Liver (tissue), 9 donors: ENCODE measurements around the gene STK32C. TPM values are rescaled to one million over a fixed set of nuclear protein-coding genes. Genes with fewer than 3 reads are reported as not detected.

ENCODE experiments used
- DNase-seq: peaks from one replicate; pipeline ENCODE4 v3.0.0-alpha.2; 2017; ENCODE audit warnings: low spot score
- H3K27ac ChIP-seq, 2 donors: one replicate each; pipeline ENCODE4 v1.7.0; 2013; ENCODE audit warnings: inconsistent platforms in 2 of 2, low read length in 2 of 2, control low read depth in 1 of 2, low read depth in 1 of 2, mild to moderate bottlenecking in 1 of 2
- H3K27me3 ChIP-seq, 4 donors: one replicate each; pipeline versions ENCODE4 v1.6.1 to v1.7.0; 2013; ENCODE audit warnings: low read length in 3 of 4, inconsistent platforms in 1 of 4, mild to moderate bottlenecking in 1 of 4, moderate library complexity in 1 of 4; ENCODE audit not compliant: control insufficient read depth in 4 of 4, insufficient read depth in 4 of 4
- H3K36me3 ChIP-seq, 4 donors: one replicate each; pipeline versions ENCODE4 v1.6.1 to v1.7.0; 2013; ENCODE audit warnings: low read length in 3 of 4, mild to moderate bottlenecking in 3 of 4, low read depth in 1 of 4, moderate library complexity in 1 of 4; ENCODE audit not compliant: control insufficient read depth in 4 of 4, insufficient read depth in 3 of 4
- H3K4me1 ChIP-seq, 4 donors: one replicate each; pipeline versions ENCODE4 v1.6.1 to v1.7.0; 2013; ENCODE audit warnings: low read length in 3 of 4, mild to moderate bottlenecking in 3 of 4, moderate library complexity in 1 of 4; ENCODE audit not compliant: control insufficient read depth in 4 of 4, insufficient read depth in 4 of 4
- H3K4me3 ChIP-seq, 3 donors: one replicate each; pipeline versions ENCODE4 v1.6.1 to v1.7.0; 2013; ENCODE audit warnings: low read length in 3 of 3, control low read depth in 1 of 3, low read depth in 1 of 3, mild to moderate bottlenecking in 1 of 3
- H3K9ac ChIP-seq, 2 donors: one replicate each; pipeline ENCODE4 v1.7.0; 2013; ENCODE audit warnings: low read length in 2 of 2, mild to moderate bottlenecking in 2 of 2, moderate library complexity in 2 of 2, control low read depth in 1 of 2, low read depth in 1 of 2
- H3K9me3 ChIP-seq, 4 donors: one replicate each; pipeline versions ENCODE4 v1.6.1 to v1.7.0; 2013; ENCODE audit warnings: low read length in 3 of 4; ENCODE audit not compliant: control insufficient read depth in 4 of 4
- EGR1 ChIP-seq, 2 donors: IDR thresholded peaks; 2 replicates each; pipeline ENCODE4 v1.6.1; 2016 to 2018; ENCODE audit warnings: antibody characterized with exemption in 2 of 2, low read depth in 2 of 2
- FOXA1 ChIP-seq: IDR thresholded peaks from 2 replicates; pipeline ENCODE4 v1.6.1; 2016; ENCODE audit warnings: antibody characterized with exemption
- FOXA2 ChIP-seq: IDR thresholded peaks from 2 replicates; pipeline ENCODE4 v1.6.1; 2016; ENCODE audit warnings: antibody characterized with exemption
- GABPA ChIP-seq, 2 donors: IDR thresholded peaks in 1 of 2; conservative IDR thresholded peaks in 1 of 2; 2 replicates each; pipeline ENCODE4 v1.6.1; 2016; ENCODE audit warnings: antibody characterized with exemption in 2 of 2, mild to moderate bottlenecking in 1 of 2, moderate library complexity in 1 of 2
- HNF4A ChIP-seq, 2 donors: conservative IDR thresholded peaks; 2 replicates each; pipeline ENCODE4 v1.6.1; 2016; ENCODE audit warnings: antibody characterized with exemption in 2 of 2, mild to moderate bottlenecking in 2 of 2
- HNF4G ChIP-seq: IDR thresholded peaks from 2 replicates; pipeline ENCODE4 v1.6.1; 2016; ENCODE audit warnings: antibody characterized with exemption
- JUND ChIP-seq, 2 donors: IDR thresholded peaks; 2 replicates each; pipeline ENCODE4 v1.6.1; 2016; ENCODE audit warnings: antibody characterized with exemption in 2 of 2
- NR2F2 ChIP-seq: IDR thresholded peaks from 2 replicates; pipeline ENCODE4 v1.6.1; 2016; ENCODE audit warnings: antibody characterized with exemption
- RAD21 ChIP-seq, 2 donors: IDR thresholded peaks; 2 replicates each; pipeline ENCODE4 v1.6.1; 2016; ENCODE audit warnings: antibody characterized with exemption in 2 of 2, mild to moderate bottlenecking in 2 of 2
- RXRA ChIP-seq, 2 donors: IDR thresholded peaks; 2 replicates each; pipeline ENCODE4 v1.6.1; 2017 to 2018; ENCODE audit warnings: antibody characterized with exemption in 2 of 2, mild to moderate bottlenecking in 1 of 2
- SP1 ChIP-seq: IDR thresholded peaks from 2 replicates; pipeline ENCODE4 v1.6.1; 2018; ENCODE audit warnings: antibody characterized with exemption, mild to moderate bottlenecking
- TAF1 ChIP-seq: conservative IDR thresholded peaks from 2 replicates; pipeline ENCODE4 v1.6.1; 2016; ENCODE audit warnings: antibody characterized with exemption, mild to moderate bottlenecking
- YY1 ChIP-seq: IDR thresholded peaks from 2 replicates; pipeline ENCODE4 v1.6.1; 2016; ENCODE audit warnings: antibody characterized with exemption, mild to moderate bottlenecking
- WGBS: extraction: QIAGEN DNeasy Blood & Tissue Kit; methylation state at CpG from one replicate; pipeline ENCODE4 v1.1.7; 2013; 5-methylcytosine and 5-hydroxymethylcytosine counted together
- polyA plus RNA-seq, 2 donors: library from polyadenylated mRNA; stranded (reverse) in 1 of 2; unstranded in 1 of 2; fragments of 200-250 nt in 1 of 2; fragments of >200 nt in 1 of 2; fragmentation: Nextera tagmentation in 1 of 2; extraction: Ambion mirVana in 1 of 2; gene quantifications; one replicate each; pipeline versions ENCODE4 v1.2.1 to v1.2.3, GENCODE V29; 2013 to 2015
- total RNA-seq, 2 donors: library from RNA; depleted of rRNA; stranded (reverse); fragments of >200 nt; gene quantifications; one replicate each; pipeline ENCODE4 v1.2.3, GENCODE V29; 2014
- TF ChIP-seq, protein P1 (sequence below): IDR thresholded peaks from 2 replicates; pipeline ENCODE4 v1.6.1; 2016; ENCODE audit warnings: antibody characterized with exemption
- TF ChIP-seq, protein P2 (sequence below): IDR thresholded peaks from 2 replicates; pipeline ENCODE4 v1.6.1; 2016; ENCODE audit warnings: antibody characterized with exemption, mild to moderate bottlenecking
- TF ChIP-seq, protein P3 (sequence below): fragments of 150-350 bp; IDR thresholded peaks from 2 replicates; pipeline ENCODE4 v1.5.1; 2017; ENCODE audit warnings: improper control_type of control experiment, low read depth, low read length; ENCODE audit not compliant: missing input control
- TF ChIP-seq, protein P4 (sequence below): IDR thresholded peaks from 2 replicates; pipeline ENCODE4 v1.6.1; 2016; ENCODE audit warnings: antibody characterized with exemption
- TF ChIP-seq, protein P5 (sequence below): IDR thresholded peaks from 2 replicates; pipeline ENCODE4 v1.6.1; 2016; ENCODE audit warnings: antibody characterized with exemption
- donor health status: healthy.
- donor health status: healthy.
- donor health status: healthy.
- donor health status: healthy.
- donor health status: healthy.

STK32C gene
- total and polyA plus RNA-seq, 4 donors: 1.8 to 4.6 (median 2.2) TPM

DNA sequence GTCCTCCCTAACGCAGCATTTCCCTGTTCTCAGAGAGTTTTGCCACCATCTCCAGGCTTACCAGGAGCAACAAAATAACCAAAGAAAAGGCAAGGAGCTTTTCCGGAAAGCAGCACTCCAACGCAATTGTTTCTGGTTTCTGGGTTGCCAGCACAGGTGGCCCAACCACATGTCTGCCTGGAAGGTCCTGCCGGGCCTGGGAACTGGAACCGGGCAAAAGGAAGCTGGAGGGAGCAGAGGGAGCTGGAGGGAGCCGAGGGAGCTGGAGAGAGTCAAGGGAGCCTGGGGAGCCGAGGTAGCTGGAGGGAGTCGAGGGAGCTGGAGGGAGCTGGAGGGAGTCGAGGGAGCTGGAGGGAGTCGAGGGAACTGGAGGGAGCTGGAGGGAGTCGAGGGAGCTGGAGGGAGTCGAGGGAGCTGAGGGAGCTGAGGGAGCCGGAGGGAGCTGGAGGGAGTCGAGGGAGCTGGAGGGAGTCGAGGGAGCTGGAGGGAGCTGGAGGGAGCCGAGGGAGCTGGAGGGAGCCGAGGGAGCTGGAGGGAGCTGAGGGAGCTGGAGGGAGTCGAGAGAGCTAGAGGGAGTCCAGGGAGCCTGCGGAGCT, 54.6 kb downstream of the STK32C start:
- TF ChIP-seq FOXA1 (no peak), YY1 (no peak), RAD21 (IDR thresholded peaks at IDR 0.05) (no peak), SP1 (no peak), HNF4A (conservative IDR thresholded peaks at IDR 0.05) (no peak), EGR1 (IDR thresholded peaks at IDR 0.05; ENCODE audit: low read depth in 2 of 2) (no peak), RXRA (IDR thresholded peaks at IDR 0.05) (no peak), TAF1 (no peak), JUND (IDR thresholded peaks at IDR 0.05) (no peak), GABPA (IDR thresholded peaks at IDR 0.05 in 1 of 2, conservative IDR thresholded peaks at IDR 0.05 in 1 of 2) (no peak), HNF4G (no peak), FOXA2 (no peak), NR2F2 (no peak)
- TF ChIP-seq, protein P1, sequence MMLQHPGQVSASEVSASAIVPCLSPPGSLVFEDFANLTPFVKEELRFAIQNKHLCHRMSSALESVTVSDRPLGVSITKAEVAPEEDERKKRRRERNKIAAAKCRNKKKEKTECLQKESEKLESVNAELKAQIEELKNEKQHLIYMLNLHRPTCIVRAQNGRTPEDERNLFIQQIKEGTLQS: no peak
- TF ChIP-seq, protein P2, sequence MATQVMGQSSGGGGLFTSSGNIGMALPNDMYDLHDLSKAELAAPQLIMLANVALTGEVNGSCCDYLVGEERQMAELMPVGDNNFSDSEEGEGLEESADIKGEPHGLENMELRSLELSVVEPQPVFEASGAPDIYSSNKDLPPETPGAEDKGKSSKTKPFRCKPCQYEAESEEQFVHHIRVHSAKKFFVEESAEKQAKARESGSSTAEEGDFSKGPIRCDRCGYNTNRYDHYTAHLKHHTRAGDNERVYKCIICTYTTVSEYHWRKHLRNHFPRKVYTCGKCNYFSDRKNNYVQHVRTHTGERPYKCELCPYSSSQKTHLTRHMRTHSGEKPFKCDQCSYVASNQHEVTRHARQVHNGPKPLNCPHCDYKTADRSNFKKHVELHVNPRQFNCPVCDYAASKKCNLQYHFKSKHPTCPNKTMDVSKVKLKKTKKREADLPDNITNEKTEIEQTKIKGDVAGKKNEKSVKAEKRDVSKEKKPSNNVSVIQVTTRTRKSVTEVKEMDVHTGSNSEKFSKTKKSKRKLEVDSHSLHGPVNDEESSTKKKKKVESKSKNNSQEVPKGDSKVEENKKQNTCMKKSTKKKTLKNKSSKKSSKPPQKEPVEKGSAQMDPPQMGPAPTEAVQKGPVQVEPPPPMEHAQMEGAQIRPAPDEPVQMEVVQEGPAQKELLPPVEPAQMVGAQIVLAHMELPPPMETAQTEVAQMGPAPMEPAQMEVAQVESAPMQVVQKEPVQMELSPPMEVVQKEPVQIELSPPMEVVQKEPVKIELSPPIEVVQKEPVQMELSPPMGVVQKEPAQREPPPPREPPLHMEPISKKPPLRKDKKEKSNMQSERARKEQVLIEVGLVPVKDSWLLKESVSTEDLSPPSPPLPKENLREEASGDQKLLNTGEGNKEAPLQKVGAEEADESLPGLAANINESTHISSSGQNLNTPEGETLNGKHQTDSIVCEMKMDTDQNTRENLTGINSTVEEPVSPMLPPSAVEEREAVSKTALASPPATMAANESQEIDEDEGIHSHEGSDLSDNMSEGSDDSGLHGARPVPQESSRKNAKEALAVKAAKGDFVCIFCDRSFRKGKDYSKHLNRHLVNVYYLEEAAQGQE: no peak
- TF ChIP-seq, protein P3, sequence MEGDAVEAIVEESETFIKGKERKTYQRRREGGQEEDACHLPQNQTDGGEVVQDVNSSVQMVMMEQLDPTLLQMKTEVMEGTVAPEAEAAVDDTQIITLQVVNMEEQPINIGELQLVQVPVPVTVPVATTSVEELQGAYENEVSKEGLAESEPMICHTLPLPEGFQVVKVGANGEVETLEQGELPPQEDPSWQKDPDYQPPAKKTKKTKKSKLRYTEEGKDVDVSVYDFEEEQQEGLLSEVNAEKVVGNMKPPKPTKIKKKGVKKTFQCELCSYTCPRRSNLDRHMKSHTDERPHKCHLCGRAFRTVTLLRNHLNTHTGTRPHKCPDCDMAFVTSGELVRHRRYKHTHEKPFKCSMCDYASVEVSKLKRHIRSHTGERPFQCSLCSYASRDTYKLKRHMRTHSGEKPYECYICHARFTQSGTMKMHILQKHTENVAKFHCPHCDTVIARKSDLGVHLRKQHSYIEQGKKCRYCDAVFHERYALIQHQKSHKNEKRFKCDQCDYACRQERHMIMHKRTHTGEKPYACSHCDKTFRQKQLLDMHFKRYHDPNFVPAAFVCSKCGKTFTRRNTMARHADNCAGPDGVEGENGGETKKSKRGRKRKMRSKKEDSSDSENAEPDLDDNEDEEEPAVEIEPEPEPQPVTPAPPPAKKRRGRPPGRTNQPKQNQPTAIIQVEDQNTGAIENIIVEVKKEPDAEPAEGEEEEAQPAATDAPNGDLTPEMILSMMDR: no peak
- TF ChIP-seq, protein P4, sequence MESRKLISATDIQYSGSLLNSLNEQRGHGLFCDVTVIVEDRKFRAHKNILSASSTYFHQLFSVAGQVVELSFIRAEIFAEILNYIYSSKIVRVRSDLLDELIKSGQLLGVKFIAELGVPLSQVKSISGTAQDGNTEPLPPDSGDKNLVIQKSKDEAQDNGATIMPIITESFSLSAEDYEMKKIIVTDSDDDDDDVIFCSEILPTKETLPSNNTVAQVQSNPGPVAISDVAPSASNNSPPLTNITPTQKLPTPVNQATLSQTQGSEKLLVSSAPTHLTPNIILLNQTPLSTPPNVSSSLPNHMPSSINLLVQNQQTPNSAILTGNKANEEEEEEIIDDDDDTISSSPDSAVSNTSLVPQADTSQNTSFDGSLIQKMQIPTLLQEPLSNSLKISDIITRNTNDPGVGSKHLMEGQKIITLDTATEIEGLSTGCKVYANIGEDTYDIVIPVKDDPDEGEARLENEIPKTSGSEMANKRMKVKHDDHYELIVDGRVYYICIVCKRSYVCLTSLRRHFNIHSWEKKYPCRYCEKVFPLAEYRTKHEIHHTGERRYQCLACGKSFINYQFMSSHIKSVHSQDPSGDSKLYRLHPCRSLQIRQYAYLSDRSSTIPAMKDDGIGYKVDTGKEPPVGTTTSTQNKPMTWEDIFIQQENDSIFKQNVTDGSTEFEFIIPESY: no peak
- TF ChIP-seq, protein P5, sequence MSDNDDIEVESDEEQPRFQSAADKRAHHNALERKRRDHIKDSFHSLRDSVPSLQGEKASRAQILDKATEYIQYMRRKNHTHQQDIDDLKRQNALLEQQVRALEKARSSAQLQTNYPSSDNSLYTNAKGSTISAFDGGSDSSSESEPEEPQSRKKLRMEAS: no peak
- H3K27ac ChIP-seq: no peak overlapping the region
- WGBS: 66% methylated on average over 19 of the region's 19 CpGs
- H3K27me3 ChIP-seq: no peaks in the 10 kb centered on the region
- no peak overlapping the region for H3K4me3 ChIP-seq
- H3K9me3 ChIP-seq: no peaks in the 10 kb centered on the region
- H3K4me1 ChIP-seq: peaks cover 0 to 4% (median 1%) of the 10 kb centered on the region in 4 donors
- no peak for DNase-seq
- no peak overlapping the region for H3K9ac ChIP-seq
- no peaks in the 10 kb centered on the region for H3K36me3 ChIP-seq
